Brain microvascular endothelial cell (primary cell): ENCODE data around the gene CTXN1.
"Not testable (repeated sequence)": the region's sequence is repeated elsewhere in the genome, so short reads cannot be mapped to it uniquely, and the experiment has no call there.

ENCODE experiments used
- DNase-seq: peaks from one replicate; pipeline ENCODE4 v3.0.0-alpha.2; 2020
- H3K27ac ChIP-seq: fragments of 250-450 bp; sonication (Bioruptor Pico); 2 replicates; pipeline ENCODE4 v1.5.1; 2020; ENCODE audit warnings: mild to moderate bottlenecking, moderate library complexity
- H3K27me3 ChIP-seq: fragments of 250-450 bp; sonication (Bioruptor Pico); replicated peaks from 2 replicates; pipeline ENCODE4 v1.5.1; 2020; ENCODE audit warnings: mild to moderate bottlenecking
- H3K36me3 ChIP-seq: fragments of 250-450 bp; sonication (Bioruptor Pico); replicated peaks from 2 replicates; pipeline ENCODE4 v1.5.1; 2020; ENCODE audit warnings: mild to moderate bottlenecking
- H3K4me3 ChIP-seq: 2 replicates; pipeline ENCODE4 v1.5.1; 2011; ENCODE audit warnings: low read depth, mild to moderate bottlenecking, control low read depth, low read length, moderate library complexity
- CTCF ChIP-seq: IDR thresholded peaks from 2 replicates; pipeline ENCODE4 v1.5.1; 2011; ENCODE audit warnings: low read depth, mild to moderate bottlenecking, moderate library complexity, low read length, control low read depth, inconsistent platforms; ENCODE audit errors: missing control alignments
- in situ Hi-C: cut with HindIII; loops from 2 replicates; pipeline ENCODE4 v1.10.0; 2017; ENCODE audit warnings: low sequenced_read_pairs, low pct_ligation_motif_present

The CTXN1 gene

DNA sequence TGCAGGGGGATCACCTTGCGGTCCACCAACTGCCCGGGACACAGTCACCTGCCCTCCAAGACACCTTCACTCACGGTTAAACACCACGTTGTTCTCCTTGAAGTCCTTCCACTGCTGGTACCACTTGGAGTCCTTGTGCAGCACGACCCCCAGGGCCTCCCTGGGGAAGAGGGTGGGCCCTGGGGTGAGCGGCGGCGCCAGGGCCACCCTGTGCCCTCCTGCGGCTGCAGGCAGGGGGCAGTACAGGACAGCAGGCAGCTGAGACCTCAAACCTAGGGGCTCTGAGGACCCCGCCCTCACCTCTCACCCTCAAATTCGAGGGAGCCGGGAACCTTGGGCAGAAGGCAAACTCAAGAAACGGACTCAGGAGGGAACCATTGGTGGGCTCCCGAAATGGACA is 7.5 kb upstream of the CTXN1 start:
- in situ Hi-C loops, result no loop called here
- Histone ChIP-seq H3K27ac (no peak overlapping the region), H3K36me3 (peaks cover 68% of the 10 kb centered on the region)

DNA sequence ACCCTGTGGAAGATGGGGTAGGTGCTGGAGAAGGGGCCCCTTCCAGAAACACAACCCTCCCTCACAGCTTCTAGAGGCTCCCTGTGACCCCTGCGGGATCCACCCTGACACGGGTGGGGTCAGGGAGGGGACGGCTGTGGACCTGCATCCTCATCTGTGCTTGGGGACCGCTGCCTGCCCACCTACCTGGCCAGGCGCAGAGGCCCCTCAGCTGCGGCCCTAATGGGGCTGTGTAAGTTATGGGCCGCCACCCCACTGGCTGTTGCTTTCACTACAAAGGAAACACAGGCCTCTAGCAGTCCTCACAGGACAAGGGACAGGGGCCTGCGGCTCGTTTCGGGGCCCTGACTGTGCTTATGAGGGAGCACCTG is 7.0 kb upstream of the CTXN1 start:
- Histone ChIP-seq H3K27ac (no peak overlapping the region), H3K27me3 (no peaks in the 10 kb centered on the region), H3K36me3 (peaks cover 64% of the 10 kb centered on the region), H3K4me3 (no peak overlapping the region)
- DNase-seq, result no peak
- in situ Hi-C loops, result no loop called here
- no peak for TF ChIP-seq CTCF

More for the DNA sequence above, 7.5 kb upstream of the CTXN1 start:
- Histone ChIP-seq H3K4me3 (no peak overlapping the region), H3K27me3 (no peaks in the 10 kb centered on the region)
- no peak for DNase-seq
- TF ChIP-seq CTCF, result peak; percentile 60

- TF ChIP-seq CTCF, result no peak
- in situ Hi-C loops, result no loop called here
- H3K36me3 ChIP-seq, result peaks cover 61% of the 10 kb centered on the region
- no peak for DNase-seq
- no peaks in the 10 kb centered on the region for H3K27me3 ChIP-seq
- H3K4me3 ChIP-seq, result no peak overlapping the region
- H3K27ac ChIP-seq, result no peak overlapping the region
Observed at GRCh38 chr19:7932276-7932929, 6.5 kb upstream of the CTXN1 start.

DNA sequence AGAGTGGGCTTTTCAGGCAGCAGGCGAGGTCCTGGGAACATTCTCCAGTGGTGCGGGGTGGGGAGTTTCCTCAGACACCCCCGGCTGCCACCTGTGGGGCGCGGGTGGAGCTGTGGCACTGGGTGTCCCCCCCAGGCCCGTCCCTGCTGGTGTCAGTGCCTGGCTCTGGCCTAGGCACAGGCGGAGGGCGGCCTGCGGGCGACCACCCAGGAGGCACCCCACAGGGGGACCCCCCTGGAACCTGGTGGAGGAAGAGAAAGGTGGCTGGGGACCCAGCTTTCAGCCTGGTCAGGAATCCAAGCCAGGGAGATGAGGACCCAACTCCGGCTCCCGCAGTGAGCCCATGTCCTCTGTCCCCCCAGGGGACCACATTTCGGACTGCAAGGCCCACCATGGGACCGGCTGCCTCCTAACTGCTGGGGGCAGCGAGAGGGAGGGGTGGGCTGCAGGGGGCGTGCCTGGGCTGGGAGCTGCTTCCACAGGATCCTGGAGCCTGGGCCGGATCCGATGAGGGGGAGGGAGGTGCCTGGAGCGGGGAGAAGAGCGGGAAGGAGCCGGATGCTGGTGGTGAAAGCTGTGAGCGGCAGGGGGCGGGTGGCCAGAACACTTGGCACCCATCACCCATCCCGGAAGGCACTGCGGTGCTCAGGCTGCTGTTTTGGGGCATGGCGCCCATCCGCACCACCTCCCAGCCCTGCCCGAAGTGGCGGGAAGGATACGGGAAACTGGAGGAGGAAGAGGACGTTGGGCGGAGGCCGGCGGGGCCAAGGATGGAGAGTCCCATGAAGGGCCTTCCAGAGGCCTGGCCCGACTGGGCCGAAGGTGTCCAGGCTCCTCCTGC is 5.5 kb upstream of the CTXN1 start:
- Histone ChIP-seq H3K4me3 (no peak overlapping the region), H3K27ac (no peak overlapping the region), H3K27me3 (no peaks in the 10 kb centered on the region), H3K36me3 (peaks cover 51% of the 10 kb centered on the region)
- DNase-seq, result no peak
- no peak for TF ChIP-seq CTCF
- in situ Hi-C loops, result no loop called here

- no peak for TF ChIP-seq CTCF
- DNase-seq, result no peak
- Histone ChIP-seq H3K27me3 (no peaks in the 10 kb centered on the region), H3K36me3 (peaks cover 44% of the 10 kb centered on the region), H3K27ac (no peak overlapping the region), H3K4me3 (no peak overlapping the region)
- in situ Hi-C loops, result no loop called here
Observed at GRCh38 chr19:7930765-7931164, 4.8 kb upstream of the CTXN1 start.

DNA sequence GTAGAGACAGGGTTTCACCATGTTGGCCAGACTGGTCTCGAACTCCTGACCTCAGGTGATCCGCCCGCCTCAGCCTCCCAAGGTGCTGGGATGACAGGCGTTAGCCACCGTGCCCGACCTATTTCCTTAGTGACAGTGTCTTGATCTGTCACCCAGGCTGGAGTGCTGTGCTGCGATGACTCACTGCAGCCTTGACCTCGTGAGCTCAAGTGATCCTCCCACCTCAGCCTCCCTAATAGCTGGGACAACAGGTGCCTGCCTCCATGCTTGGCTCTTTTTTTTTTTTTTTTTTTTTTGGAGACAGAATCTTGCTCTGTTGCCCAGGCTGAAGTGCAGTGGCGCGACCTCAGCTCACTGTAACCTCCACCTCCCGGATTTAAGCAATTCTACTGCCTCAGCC is 4.1 kb upstream of the CTXN1 start:
- peaks cover 40% of the 10 kb centered on the region for H3K36me3 ChIP-seq
- H3K4me3 ChIP-seq, DNase-seq, H3K27me3 ChIP-seq, in situ Hi-C loops: not testable (repeated sequence)
- H3K27ac ChIP-seq, result peak overlapping the region; percentile 87
